Astrocyte (in vitro differentiated cells and primary cell): Measurements from ENCODE around the gene DSP. TPM values are rescaled to one million over a fixed set of nuclear protein-coding genes. Genes with fewer than 3 reads are reported as not detected.

ENCODE experiments used
- DNase-seq: peaks from one replicate; pipeline ENCODE4 v3.0.0-alpha.2; 2010; ENCODE audit warnings: low read depth
- FAIRE-seq: peaks from 2 replicates; lab custom pipeline; 2011; peaks lifted over from hg19 to GRCh38; lab: Jason Lieb, UNC
- H2AFZ ChIP-seq: 2 replicates; pipeline ENCODE4 v1.6.0; 2012; ENCODE audit warnings: low read depth, low read length, inconsistent platforms
- H3K27ac ChIP-seq: 2 replicates; pipeline ENCODE4 v1.5.1; 2011; ENCODE audit warnings: low read depth, low read length, inconsistent platforms
- H3K27me3 ChIP-seq: 2 replicates; pipeline ENCODE4 v1.6.0; 2011; ENCODE audit warnings: low read length, inconsistent platforms; ENCODE audit not compliant: insufficient read depth
- H3K36me3 ChIP-seq: 2 replicates; pipeline ENCODE4 v1.5.1; 2011; ENCODE audit warnings: low read length, inconsistent platforms; ENCODE audit not compliant: insufficient read depth
- H3K4me1 ChIP-seq: 2 replicates; pipeline ENCODE4 v1.5.1; 2011; ENCODE audit warnings: low read length, inconsistent platforms; ENCODE audit not compliant: insufficient read depth
- H3K4me2 ChIP-seq: 2 replicates; pipeline ENCODE4 v1.6.0; 2012; ENCODE audit warnings: low read length, inconsistent platforms
- H3K4me3 ChIP-seq: 2 replicates; pipeline ENCODE4 v1.5.1; 2011; ENCODE audit warnings: low read depth, mild to moderate bottlenecking, low read length, inconsistent platforms; ENCODE audit not compliant: insufficient read depth
- H3K79me2 ChIP-seq: 2 replicates; pipeline ENCODE4 v1.6.0; 2012; ENCODE audit warnings: mild to moderate bottlenecking, low read length, inconsistent platforms; ENCODE audit not compliant: insufficient read depth
- H3K9ac ChIP-seq: 2 replicates; pipeline ENCODE4 v1.6.0; 2012; ENCODE audit warnings: mild to moderate bottlenecking, low read length, inconsistent platforms
- H3K9me3 ChIP-seq: 2 replicates; pipeline ENCODE4 v1.5.1; 2012; ENCODE audit warnings: low read depth, mild to moderate bottlenecking, low read length, inconsistent platforms; ENCODE audit not compliant: insufficient read depth
- H4K20me1 ChIP-seq: 2 replicates; pipeline ENCODE4 v1.6.0; 2012; ENCODE audit warnings: low read length, inconsistent platforms; ENCODE audit not compliant: insufficient read depth
- H3K27ac Mint-ChIP-seq: one replicate; pipeline ENCODE4 v1.8.0; 2021; ENCODE audit warnings: mild to moderate bottlenecking, mixed read lengths; ENCODE audit not compliant: unreplicated experiment
- H3K27me3 Mint-ChIP-seq: one replicate; pipeline ENCODE4 v1.8.0; 2021; ENCODE audit warnings: low read depth, mixed read lengths; ENCODE audit not compliant: unreplicated experiment
- H3K36me3 Mint-ChIP-seq: one replicate; pipeline ENCODE4 v1.8.0; 2021; ENCODE audit warnings: low read depth, mixed read lengths; ENCODE audit not compliant: unreplicated experiment
- H3K4me1 Mint-ChIP-seq: one replicate; pipeline ENCODE4 v1.8.0; 2021; ENCODE audit warnings: low read depth, mixed read lengths; ENCODE audit not compliant: unreplicated experiment
- H3K4me3 Mint-ChIP-seq: one replicate; pipeline ENCODE4 v1.8.0; 2021; ENCODE audit warnings: mild to moderate bottlenecking, moderate library complexity, mixed read lengths; ENCODE audit not compliant: unreplicated experiment
- H3K9me3 Mint-ChIP-seq: one replicate; pipeline ENCODE4 v1.8.0; 2021; ENCODE audit warnings: mild to moderate bottlenecking, mixed read lengths; ENCODE audit not compliant: unreplicated experiment
- CTCF ChIP-seq: IDR thresholded peaks from 2 replicates; pipeline ENCODE4 v1.5.1; 2011; ENCODE audit warnings: low read depth, mild to moderate bottlenecking, inconsistent platforms, low read length, moderate library complexity; ENCODE audit not compliant: insufficient read depth
- EZH2 ChIP-seq: IDR thresholded peaks from 2 replicates; pipeline ENCODE4 v1.6.1; 2012; ENCODE audit warnings: mild to moderate bottlenecking, low read length, inconsistent platforms; ENCODE audit not compliant: insufficient read depth
- total RNA-seq: library from RNA; stranded (reverse); gene quantifications from 2 replicates; pipeline ENCODE4 v1.2.1, GENCODE V29; 2021

Gene DSP
- total RNA-seq, 1 donor from 2014 or later, result 468 TPM

- no peak overlapping the region for H3K27ac Mint-ChIP-seq
- H3K27me3 Mint-ChIP-seq, result peaks cover 3% of the 10 kb centered on the region
- Histone ChIP-seq H3K9ac (no peak overlapping the region), H4K20me1 (no peaks in the 10 kb centered on the region), H3K9me3 (no peaks in the 10 kb centered on the region), H2AFZ (no peak overlapping the region), H3K36me3 (no peaks in the 10 kb centered on the region), H3K27ac (no peak overlapping the region), H3K4me1 (peaks cover 12% of the 10 kb centered on the region), H3K4me2 (no peak overlapping the region), H3K27me3 (no peaks in the 10 kb centered on the region), H3K4me3 (no peak overlapping the region), H3K79me2 (no peaks in the 10 kb centered on the region)
- FAIRE-seq (no peak), DNase-seq (no peak)
- TF ChIP-seq CTCF (no peak), EZH2 (no peak)
- peaks cover 30% of the 10 kb centered on the region for H3K4me1 Mint-ChIP-seq
- H3K36me3 Mint-ChIP-seq, result no peaks in the 10 kb centered on the region
- peaks cover 2% of the 10 kb centered on the region for H3K9me3 Mint-ChIP-seq
- no peak overlapping the region for H3K4me3 Mint-ChIP-seq
Observed at GRCh38 chr6:7502743-7503142, 38.7 kb upstream of the DSP start.

DNA sequence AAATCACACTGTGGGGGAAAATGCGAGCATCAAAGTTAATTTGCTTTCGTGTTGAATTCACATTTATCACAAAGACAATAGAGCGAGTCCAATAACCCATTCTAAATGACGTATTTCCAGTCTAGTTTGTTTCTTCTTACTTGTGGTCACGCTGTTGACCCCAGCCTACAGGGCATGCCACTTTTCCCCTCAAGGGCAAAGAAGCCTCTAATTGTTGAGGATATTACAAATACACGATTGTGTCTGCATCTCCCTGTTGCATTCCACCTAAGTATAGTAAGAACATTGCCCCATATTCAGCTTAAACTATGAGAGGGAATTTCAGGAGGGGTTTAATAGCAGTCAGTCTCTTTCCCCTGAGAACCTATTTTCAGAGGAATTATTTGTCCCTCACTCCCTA, 37.4 kb upstream of the DSP start:
- Mint-ChIP-seq H3K9me3 (peaks cover 2% of the 10 kb centered on the region), H3K27me3 (peaks cover 3% of the 10 kb centered on the region), H3K36me3 (no peaks in the 10 kb centered on the region), H3K27ac (no peak overlapping the region), H3K4me1 (peaks cover 30% of the 10 kb centered on the region), H3K4me3 (no peak overlapping the region)
- H3K27me3 ChIP-seq, result no peaks in the 10 kb centered on the region
- H3K9ac ChIP-seq, result no peak overlapping the region
- DNase-seq, result no peak
- H2AFZ ChIP-seq, result no peak overlapping the region
- no peaks in the 10 kb centered on the region for H3K79me2 ChIP-seq
- no peak overlapping the region for H3K4me3 ChIP-seq
- no peaks in the 10 kb centered on the region for H4K20me1 ChIP-seq
- no peak for FAIRE-seq
- no peak overlapping the region for H3K27ac ChIP-seq
- TF ChIP-seq CTCF (no peak), EZH2 (no peak)
- no peak overlapping the region for H3K4me2 ChIP-seq
- H3K36me3 ChIP-seq, result no peaks in the 10 kb centered on the region
- no peaks in the 10 kb centered on the region for H3K9me3 ChIP-seq
- H3K4me1 ChIP-seq, result peaks cover 12% of the 10 kb centered on the region

GRCh38 chr6:7505189-7505699, 36.2 kb upstream of the DSP start:
- Histone ChIP-seq H4K20me1 (no peaks in the 10 kb centered on the region), H3K79me2 (no peaks in the 10 kb centered on the region), H3K4me2 (peak overlapping the region; percentile 69), H3K4me1 (peaks cover 12% of the 10 kb centered on the region), H2AFZ (peak overlapping the region; percentile 50), H3K36me3 (no peaks in the 10 kb centered on the region), H3K9ac (peak overlapping the region; percentile 60), H3K4me3 (peak overlapping the region; percentile 6), H3K27me3 (no peaks in the 10 kb centered on the region), H3K27ac (peak overlapping the region; percentile 74), H3K9me3 (no peaks in the 10 kb centered on the region)
- H3K4me3 Mint-ChIP-seq, result peak overlapping the region; percentile 46
- FAIRE-seq, result no peak
- TF ChIP-seq EZH2, result no peak
- TF ChIP-seq CTCF, result no peak
- DNase-seq, result peak; percentile 91
- peaks cover 2% of the 10 kb centered on the region for H3K9me3 Mint-ChIP-seq
- H3K36me3 Mint-ChIP-seq, result no peaks in the 10 kb centered on the region
- H3K4me1 Mint-ChIP-seq, result peaks cover 30% of the 10 kb centered on the region
- peaks cover 3% of the 10 kb centered on the region for H3K27me3 Mint-ChIP-seq
- peak overlapping the region; percentile 96 for H3K27ac Mint-ChIP-seq
